ENCODE measurements around the gene HYI.
A peak's percentile ranks its signal among the peaks of the same experiment; 100 is the strongest.
"Not testable (repeated sequence)": the region's sequence is repeated elsewhere in the genome, so short reads cannot be mapped to it uniquely, and the experiment has no call there.

HYI gene

DNA sequence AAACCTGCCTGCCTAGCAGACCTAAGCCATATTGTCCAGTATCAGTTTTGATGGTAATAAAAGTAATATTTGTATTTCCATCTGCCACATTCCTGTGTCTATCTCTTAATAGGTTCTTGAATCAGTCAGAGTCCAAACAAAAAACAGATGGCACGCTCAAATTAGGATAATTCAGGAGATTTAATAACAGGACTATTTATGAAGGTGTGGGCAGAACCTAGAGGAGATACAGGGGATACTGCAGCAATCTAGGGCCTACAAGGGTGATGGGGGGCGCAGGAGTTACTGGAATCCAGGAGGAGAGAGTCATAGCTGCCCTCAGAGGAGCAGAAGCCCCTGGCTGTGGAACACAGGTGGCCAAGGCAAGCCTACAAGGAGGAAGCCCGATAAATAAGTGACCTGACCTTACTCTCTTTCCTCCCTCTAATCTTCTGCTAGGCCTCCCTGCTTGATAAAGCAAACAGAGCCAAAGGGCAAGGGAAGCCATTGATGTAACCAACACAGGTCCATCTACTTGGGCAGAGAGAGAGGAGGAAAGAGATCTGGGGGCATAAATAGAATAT is 11.9 kb upstream of the HYI start:
- Histone ChIP-seq H3K27ac (ENCODE audit: insufficient read depth in 1 of 2, low read depth in 1 of 2, low read length in 2 of 2, poor library complexity in 1 of 2, severe bottlenecking in 2 of 2) (no peak overlapping the region), H3K4me1 (ENCODE audit: control extremely low read depth in 1 of 4, control insufficient read depth in 4 of 4, insufficient read depth in 4 of 4, low read length in 3 of 4) (peaks cover 0 to 9% (median 3%) of the 10 kb centered on the region in 4 experiments), H3K4me3 (ENCODE audit: control insufficient read depth in 1 of 7, extremely low read depth in 1 of 7, insufficient read depth in 4 of 7, low read depth in 2 of 7, low read length in 6 of 7) (no peak overlapping the region), H3K36me3 (ENCODE audit: control insufficient read depth in 4 of 4, insufficient read depth in 4 of 4, low read length in 3 of 4) (no peaks in the 10 kb centered on the region), H3K27me3 (replicated peaks in 2 of 5; ENCODE audit: control insufficient read depth in 4 of 5, insufficient read depth in 5 of 5, low read length in 4 of 5) (no peaks in the 10 kb centered on the region), H3K9me3 (ENCODE audit: control extremely low read depth in 1 of 5, control insufficient read depth in 4 of 5, insufficient read depth in 2 of 5, low read depth in 1 of 5, low read length in 4 of 5) (no peaks in the 10 kb centered on the region)
- DNase-seq, result no peak
- POLR2A ChIA-PET, result no interaction called here
- WGBS (ENCODE audit: insufficient coverage), result 100% methylated on average over 2 of the region's 3 CpGs
- CTCF ChIA-PET, result no interaction called here

DNA sequence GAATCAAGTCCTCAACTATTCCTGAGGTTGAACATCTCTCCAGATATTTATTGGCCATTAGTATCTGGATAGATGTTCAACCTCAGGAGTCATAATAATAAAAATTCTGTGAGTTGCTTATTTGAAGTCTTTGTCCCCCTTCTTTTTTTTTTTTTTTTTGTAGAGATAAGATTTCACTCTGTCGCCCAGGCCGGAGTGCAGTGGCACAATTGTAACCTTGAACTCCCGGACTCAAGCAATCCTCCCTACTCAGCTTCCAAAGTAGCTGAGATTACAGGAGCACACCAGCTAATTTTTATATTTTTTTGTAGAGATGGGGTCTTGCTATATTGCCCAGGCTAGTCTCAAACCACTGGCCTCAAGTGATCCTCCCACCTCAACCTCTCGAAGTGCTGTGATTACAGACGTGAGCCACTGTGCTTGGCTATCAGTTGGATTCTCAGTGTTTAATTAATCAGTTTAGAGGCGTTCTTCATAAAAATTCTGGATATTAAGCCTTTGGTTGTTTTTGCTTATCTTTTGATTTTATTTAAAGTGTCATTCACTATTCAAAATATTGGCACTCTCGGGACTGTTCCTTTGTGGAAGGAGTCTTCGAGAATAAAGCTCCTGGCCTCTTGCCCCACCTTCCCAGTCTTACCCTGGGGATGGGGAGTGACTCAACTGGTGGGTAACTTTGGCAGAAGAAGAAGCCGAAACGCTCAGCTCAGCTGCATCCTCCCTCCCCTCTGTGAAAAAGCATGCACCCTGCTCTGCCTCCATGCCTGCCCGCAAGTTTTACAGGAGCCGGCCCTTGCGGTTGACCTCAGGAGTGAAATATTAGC is 11.2 kb upstream of the HYI start:
- H3K4me3 ChIP-seq (ENCODE audit: control insufficient read depth in 1 of 7, extremely low read depth in 1 of 7, insufficient read depth in 4 of 7, low read depth in 2 of 7, low read length in 6 of 7), result no peak overlapping the region
- H3K36me3 ChIP-seq (ENCODE audit: control insufficient read depth in 4 of 4, insufficient read depth in 4 of 4, low read length in 3 of 4), result no peaks in the 10 kb centered on the region
- DNase-seq, result no peak
- 88% methylated on average over 3 of the region's 13 CpGs for WGBS (ENCODE audit: insufficient coverage)
- POLR2A ChIA-PET, result no interaction called here
- CTCF ChIA-PET, result no interaction called here
- no peaks in the 10 kb centered on the region for H3K9me3 ChIP-seq (ENCODE audit: control extremely low read depth in 1 of 5, control insufficient read depth in 4 of 5, insufficient read depth in 2 of 5, low read depth in 1 of 5, low read length in 4 of 5)
- H3K4me1 ChIP-seq (ENCODE audit: control extremely low read depth in 1 of 4, control insufficient read depth in 4 of 4, insufficient read depth in 4 of 4, low read length in 3 of 4), result peaks cover 0 to 9% (median 3%) of the 10 kb centered on the region in 4 experiments
- H3K27ac ChIP-seq (ENCODE audit: insufficient read depth in 1 of 2, low read depth in 1 of 2, low read length in 2 of 2, poor library complexity in 1 of 2, severe bottlenecking in 2 of 2), result no peak overlapping the region
- no peaks in the 10 kb centered on the region for H3K27me3 ChIP-seq (replicated peaks in 2 of 5; ENCODE audit: control insufficient read depth in 4 of 5, insufficient read depth in 5 of 5, low read length in 4 of 5)

DNA sequence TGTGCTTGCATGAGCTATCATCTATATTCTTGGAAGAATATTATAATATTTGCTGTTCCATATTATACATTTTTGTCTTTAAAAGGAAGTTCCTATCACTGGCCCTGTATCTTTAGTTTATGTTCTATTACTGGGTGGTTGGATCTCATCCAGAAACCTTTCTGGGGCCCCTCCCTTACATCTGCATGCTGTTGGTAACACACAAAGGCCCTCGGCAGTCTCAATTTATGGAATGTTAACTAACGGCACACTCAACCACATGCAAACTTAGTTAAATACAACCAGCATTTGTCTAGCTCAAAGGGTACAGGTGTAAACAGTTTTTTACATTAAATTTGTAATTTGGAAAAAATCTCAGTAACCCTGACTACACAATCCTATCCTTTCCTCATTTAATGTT is 9.7 kb upstream of the HYI start:
- DNase-seq, result no peak
- ChIA-PET CTCF (no interaction called here), POLR2A (no interaction called here)
- Histone ChIP-seq H3K4me1 (ENCODE audit: control extremely low read depth in 1 of 4, control insufficient read depth in 4 of 4, insufficient read depth in 4 of 4, low read length in 3 of 4) (peaks cover 0 to 9% (median 3%) of the 10 kb centered on the region in 4 experiments), H3K36me3 (ENCODE audit: control insufficient read depth in 4 of 4, insufficient read depth in 4 of 4, low read length in 3 of 4) (no peaks in the 10 kb centered on the region), H3K27me3 (replicated peaks in 2 of 5; ENCODE audit: control insufficient read depth in 4 of 5, insufficient read depth in 5 of 5, low read length in 4 of 5) (no peaks in the 10 kb centered on the region), H3K27ac (ENCODE audit: insufficient read depth in 1 of 2, low read depth in 1 of 2, low read length in 2 of 2, poor library complexity in 1 of 2, severe bottlenecking in 2 of 2) (no peak overlapping the region), H3K9me3 (ENCODE audit: control extremely low read depth in 1 of 5, control insufficient read depth in 4 of 5, insufficient read depth in 2 of 5, low read depth in 1 of 5, low read length in 4 of 5) (no peaks in the 10 kb centered on the region), H3K4me3 (ENCODE audit: control insufficient read depth in 1 of 7, extremely low read depth in 1 of 7, insufficient read depth in 4 of 7, low read depth in 2 of 7, low read length in 6 of 7) (no peak overlapping the region)
- WGBS (ENCODE audit: insufficient coverage), result 100% methylated on average over 1 of the region's 2 CpGs

DNA sequence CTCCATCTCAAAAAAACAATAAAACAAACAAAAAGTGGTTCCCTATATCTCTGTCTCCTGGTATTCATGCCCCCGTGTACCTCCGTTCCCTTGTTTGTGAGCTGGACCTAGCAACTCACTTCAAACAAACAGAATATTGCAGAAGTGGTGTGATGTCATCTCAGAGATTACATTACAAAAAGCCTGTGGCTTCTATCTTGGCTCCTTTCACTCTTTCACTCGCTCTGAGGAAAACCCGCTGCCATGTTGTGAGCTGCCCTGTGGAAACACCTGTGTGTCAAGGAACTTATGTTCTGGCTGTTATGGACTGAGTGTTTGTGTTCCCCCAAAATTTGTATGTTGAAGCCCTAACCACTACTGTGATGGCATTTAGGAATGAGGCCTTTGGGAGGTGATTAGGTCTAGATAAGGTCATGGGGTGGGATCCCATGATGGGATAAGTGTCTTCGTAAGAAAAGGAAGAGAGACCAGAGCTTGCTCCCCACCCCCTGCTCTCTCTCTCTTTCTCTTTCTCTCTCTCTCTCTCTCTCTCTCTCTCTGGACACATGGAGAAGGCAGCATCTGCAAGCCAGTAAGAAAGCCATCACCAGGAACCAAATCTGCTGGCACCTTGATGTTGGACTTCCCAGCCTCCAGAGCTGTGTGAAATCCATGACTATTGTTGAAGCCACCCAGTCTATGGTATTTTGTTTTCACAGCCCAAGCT is 7.4 kb upstream of the HYI start:
- peaks cover 0 to 3% (median 1%) of the 10 kb centered on the region in 4 experiments for H3K4me1 ChIP-seq (ENCODE audit: control extremely low read depth in 1 of 4, control insufficient read depth in 4 of 4, insufficient read depth in 4 of 4, low read length in 3 of 4)
- H3K27ac ChIP-seq (ENCODE audit: insufficient read depth in 1 of 2, low read depth in 1 of 2, low read length in 2 of 2, poor library complexity in 1 of 2, severe bottlenecking in 2 of 2), result no peak overlapping the region
- H3K27me3 ChIP-seq (replicated peaks in 2 of 5; ENCODE audit: control insufficient read depth in 4 of 5, insufficient read depth in 5 of 5, low read length in 4 of 5), result no peaks in the 10 kb centered on the region
- H3K4me3 ChIP-seq (ENCODE audit: control insufficient read depth in 1 of 7, extremely low read depth in 1 of 7, insufficient read depth in 4 of 7, low read depth in 2 of 7, low read length in 6 of 7), result no peak overlapping the region
- no peaks in the 10 kb centered on the region for H3K36me3 ChIP-seq (ENCODE audit: control insufficient read depth in 4 of 4, insufficient read depth in 4 of 4, low read length in 3 of 4)
- ChIA-PET POLR2A (no interaction called here), CTCF (no interaction called here)
- no peaks in the 10 kb centered on the region for H3K9me3 ChIP-seq (ENCODE audit: control extremely low read depth in 1 of 5, control insufficient read depth in 4 of 5, insufficient read depth in 2 of 5, low read depth in 1 of 5, low read length in 4 of 5)
- peak; percentile 14 to 79 (median 75) for DNase-seq
- 100% methylated on average over 2 of the region's 5 CpGs for WGBS (ENCODE audit: insufficient coverage)

DNA sequence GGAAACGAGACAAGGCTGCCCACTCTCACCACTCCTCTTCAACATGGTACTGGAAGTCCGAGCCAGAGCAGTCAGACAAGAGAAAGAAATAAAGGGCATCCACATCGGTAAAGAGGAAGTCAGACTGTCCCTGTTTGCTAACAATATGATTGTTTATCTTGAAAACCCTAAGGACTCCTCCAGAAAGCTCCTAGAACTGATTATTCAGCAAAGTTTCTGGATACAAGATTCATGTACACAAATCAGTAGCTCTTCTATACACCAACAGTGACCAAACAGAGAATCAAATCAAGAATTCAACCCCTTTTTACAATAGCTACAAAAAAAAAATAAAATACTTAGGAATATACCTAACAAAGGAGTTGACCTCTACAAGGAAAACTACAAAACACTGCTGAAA is 4.6 kb upstream of the HYI start:
- H3K4me3 ChIP-seq (ENCODE audit: control insufficient read depth in 1 of 7, extremely low read depth in 1 of 7, insufficient read depth in 4 of 7, low read depth in 2 of 7, low read length in 6 of 7); H3K27me3 ChIP-seq (replicated peaks in 2 of 5; ENCODE audit: control insufficient read depth in 4 of 5, insufficient read depth in 5 of 5, low read length in 4 of 5); H3K36me3 ChIP-seq (ENCODE audit: control insufficient read depth in 4 of 4, insufficient read depth in 4 of 4, low read length in 3 of 4); H3K9me3 ChIP-seq (ENCODE audit: control extremely low read depth in 1 of 5, control insufficient read depth in 4 of 5, insufficient read depth in 2 of 5, low read depth in 1 of 5, low read length in 4 of 5); CTCF ChIA-PET; DNase-seq; H3K27ac ChIP-seq (ENCODE audit: insufficient read depth in 1 of 2, low read depth in 1 of 2, low read length in 2 of 2, poor library complexity in 1 of 2, severe bottlenecking in 2 of 2): not testable (repeated sequence)
- WGBS (ENCODE audit: insufficient coverage), result 100% methylated on average over 2 of the region's 3 CpGs
- H3K4me1 ChIP-seq (ENCODE audit: control extremely low read depth in 1 of 4, control insufficient read depth in 4 of 4, insufficient read depth in 4 of 4, low read length in 3 of 4), result peaks cover 5 to 15% (median 8%) of the 10 kb centered on the region in 4 experiments
- POLR2A ChIA-PET, result interaction anchor here (0.6 kb wide), 1 partner anchor 1263 kb away, joined by 5 read pairs; no protein-coding TSS in a partner anchor

DNA sequence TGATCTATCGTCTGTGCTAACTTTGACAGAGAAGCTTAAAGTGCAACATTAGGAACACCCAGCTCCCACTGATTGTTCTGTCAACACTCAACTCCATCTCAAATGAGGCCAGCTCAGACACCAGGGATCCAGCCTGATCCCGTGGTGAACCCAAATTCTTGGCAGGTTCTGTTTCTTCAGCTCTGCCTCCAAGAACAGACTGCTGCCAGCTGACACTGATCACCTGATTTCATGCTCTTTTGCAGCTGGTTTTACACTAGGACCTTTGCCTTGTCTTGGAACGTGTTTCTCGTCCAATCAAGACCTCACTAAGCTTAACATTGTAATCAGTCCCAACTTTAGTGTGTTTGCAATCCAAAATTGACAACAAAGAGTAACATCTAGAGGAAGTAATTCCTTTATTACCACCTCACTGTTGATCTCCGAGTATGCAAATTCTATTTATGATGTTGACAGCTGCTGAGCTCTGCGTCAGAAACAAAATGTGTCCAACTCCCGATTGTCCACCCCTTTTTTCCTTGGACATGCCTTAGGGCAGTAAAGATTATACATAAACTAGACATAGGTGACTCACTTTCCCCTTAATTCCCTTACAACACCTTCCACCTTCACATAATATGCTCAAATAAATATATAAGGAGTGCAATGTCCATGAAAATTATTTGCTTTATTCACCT is 1.6 kb upstream of the HYI start:
- no peaks in the 10 kb centered on the region for H3K9me3 ChIP-seq (ENCODE audit: control extremely low read depth in 1 of 5, control insufficient read depth in 4 of 5, insufficient read depth in 2 of 5, low read depth in 1 of 5, low read length in 4 of 5)

More for the DNA sequence above, 1.6 kb upstream of the HYI start:
- ChIA-PET POLR2A (no interaction called here), CTCF (interaction anchor here (1.5 kb wide), 1 partner anchor 36 kb away, joined by 3 read pairs; no protein-coding TSS in a partner anchor)
- WGBS (ENCODE audit: insufficient coverage), result 96% methylated on average over 4 of the region's 7 CpGs
- H3K4me1 ChIP-seq (ENCODE audit: control extremely low read depth in 1 of 4, control insufficient read depth in 4 of 4, insufficient read depth in 4 of 4, low read length in 3 of 4), result peaks cover 5 to 22% (median 11%) of the 10 kb centered on the region in 4 experiments
- H3K4me3 ChIP-seq (ENCODE audit: control insufficient read depth in 1 of 7, extremely low read depth in 1 of 7, insufficient read depth in 4 of 7, low read depth in 2 of 7, low read length in 6 of 7), result peak overlapping the region in 1 of 7 experiments; percentile 79
- peaks cover 0 to 24% (median 15%) of the 10 kb centered on the region in 4 experiments for H3K36me3 ChIP-seq (ENCODE audit: control insufficient read depth in 4 of 4, insufficient read depth in 4 of 4, low read length in 3 of 4)
- no peak for DNase-seq
- H3K27me3 ChIP-seq (replicated peaks in 2 of 5; ENCODE audit: control insufficient read depth in 4 of 5, insufficient read depth in 5 of 5, low read length in 4 of 5), result no peaks in the 10 kb centered on the region
- no peak overlapping the region for H3K27ac ChIP-seq (ENCODE audit: insufficient read depth in 1 of 2, low read depth in 1 of 2, low read length in 2 of 2, poor library complexity in 1 of 2, severe bottlenecking in 2 of 2)
